Testis (tissue), 2 donors: ENCODE results near the gene KIF6.

Experiments
- POLR2A ChIP-seq: fragments of 450-650 bp; IDR thresholded peaks from one replicate; pipeline ENCODE4 v1.6.1; 2017; ENCODE audit warnings: antibody characterized with exemption, mild to moderate bottlenecking, moderate library complexity
- TF ChIP-seq, protein P1 (sequence below), 3 experiments: fragments of 450-650 bp in 2 of 3; fragments of 200-600 bp in 1 of 3; sonication (generic) in 1 of 3; IDR thresholded peaks; one replicate each; pipeline ENCODE4 v1.5.1; 2016 to 2019; ENCODE audit warnings: antibody characterized with exemption in 3 of 3, mild to moderate bottlenecking in 2 of 3, moderate library complexity in 1 of 3

DNA sequence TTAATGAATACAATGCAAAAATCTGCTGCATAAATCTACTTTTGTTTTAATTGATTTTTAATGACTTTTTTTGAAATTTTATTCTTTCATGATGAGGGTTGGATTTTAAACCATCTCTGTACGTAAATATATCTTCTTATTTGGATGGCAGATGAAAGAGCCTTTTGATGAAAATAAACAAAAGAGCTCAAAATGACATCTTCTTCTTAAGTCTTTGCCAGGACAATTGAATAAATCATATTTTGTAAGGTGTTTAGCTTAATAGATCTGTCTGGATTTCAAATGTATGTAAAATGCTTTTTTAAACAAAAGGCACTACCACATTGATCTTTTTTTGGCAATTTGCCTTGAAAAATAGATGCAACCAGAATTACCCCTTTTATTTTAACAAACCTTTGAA is 39.3 kb downstream of the KIF6 start:
- TF ChIP-seq, protein P1, sequence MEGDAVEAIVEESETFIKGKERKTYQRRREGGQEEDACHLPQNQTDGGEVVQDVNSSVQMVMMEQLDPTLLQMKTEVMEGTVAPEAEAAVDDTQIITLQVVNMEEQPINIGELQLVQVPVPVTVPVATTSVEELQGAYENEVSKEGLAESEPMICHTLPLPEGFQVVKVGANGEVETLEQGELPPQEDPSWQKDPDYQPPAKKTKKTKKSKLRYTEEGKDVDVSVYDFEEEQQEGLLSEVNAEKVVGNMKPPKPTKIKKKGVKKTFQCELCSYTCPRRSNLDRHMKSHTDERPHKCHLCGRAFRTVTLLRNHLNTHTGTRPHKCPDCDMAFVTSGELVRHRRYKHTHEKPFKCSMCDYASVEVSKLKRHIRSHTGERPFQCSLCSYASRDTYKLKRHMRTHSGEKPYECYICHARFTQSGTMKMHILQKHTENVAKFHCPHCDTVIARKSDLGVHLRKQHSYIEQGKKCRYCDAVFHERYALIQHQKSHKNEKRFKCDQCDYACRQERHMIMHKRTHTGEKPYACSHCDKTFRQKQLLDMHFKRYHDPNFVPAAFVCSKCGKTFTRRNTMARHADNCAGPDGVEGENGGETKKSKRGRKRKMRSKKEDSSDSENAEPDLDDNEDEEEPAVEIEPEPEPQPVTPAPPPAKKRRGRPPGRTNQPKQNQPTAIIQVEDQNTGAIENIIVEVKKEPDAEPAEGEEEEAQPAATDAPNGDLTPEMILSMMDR (IDR thresholded peaks at IDR 0.05): no peak
- no peak for TF ChIP-seq POLR2A
